Neural progenitor cell (in vitro differentiated cells): ENCODE measurements around the gene RALGAPA2. TPM values are rescaled to one million over a fixed set of nuclear protein-coding genes. Genes with fewer than 3 reads are reported as not detected.

Source experiments
- DNase-seq: peaks from one replicate; pipeline ENCODE4 v3.0.0-alpha.2; 2016; ENCODE audit warnings: low spot score
- H2AFZ ChIP-seq: fragments of 200-600 bp; sonication (generic); replicated peaks from 2 replicates; pipeline ENCODE4 v1.6.1; 2016; ENCODE audit warnings: antibody characterized with exemption
- H3F3A ChIP-seq: fragments of 200-600 bp; sonication (generic); 2 replicates; pipeline ENCODE4 v1.6.1; 2016; ENCODE audit warnings: antibody characterized with exemption, low read depth
- H3K27ac ChIP-seq: fragments of 200-600 bp; sonication (generic); 2 replicates; pipeline ENCODE4 v1.5.1; 2016; ENCODE audit warnings: mild to moderate bottlenecking
- H3K27me3 ChIP-seq: fragments of 200-600 bp; sonication (generic); 2 replicates; pipeline ENCODE4 v1.6.1; 2016; ENCODE audit warnings: mild to moderate bottlenecking, moderate library complexity
- H3K36me3 ChIP-seq: fragments of 200-600 bp; sonication (generic); 2 replicates; pipeline ENCODE4 v1.5.1; 2016
- H3K4me1 ChIP-seq: fragments of 200-600 bp; sonication (generic); 2 replicates; pipeline ENCODE4 v1.6.1; 2016; ENCODE audit warnings: mixed run types
- H3K4me2 ChIP-seq: fragments of 200-600 bp; sonication (generic); 2 replicates; pipeline ENCODE4 v1.6.1; 2016
- H3K4me3 ChIP-seq: fragments of 200-600 bp; sonication (generic); 2 replicates; pipeline ENCODE4 v1.5.1; 2016
- H3K79me2 ChIP-seq: fragments of 200-600 bp; sonication (generic); 2 replicates; pipeline ENCODE4 v1.6.1; 2016; ENCODE audit warnings: low read depth
- H3K9ac ChIP-seq: fragments of 200-600 bp; sonication (generic); 2 replicates; pipeline ENCODE4 v1.6.1; 2016
- H3K9me3 ChIP-seq: fragments of 200-600 bp; sonication (generic); 2 replicates; pipeline ENCODE4 v1.5.1; 2016; ENCODE audit warnings: low read depth
- H4K20me1 ChIP-seq: fragments of 200-600 bp; sonication (generic); 2 replicates; pipeline ENCODE4 v1.6.1; 2016; ENCODE audit warnings: low read depth
- H3K27ac Mint-ChIP-seq: 3 replicates; pipeline ENCODE4 v1.8.0; 2021; ENCODE audit warnings: mixed read lengths
- H3K27me3 Mint-ChIP-seq: 2 replicates; pipeline ENCODE4 v1.8.0; 2022; ENCODE audit warnings: low read depth, mild to moderate bottlenecking, inconsistent platforms, moderate library complexity, mixed read lengths; ENCODE audit not compliant: insufficient read depth
- H3K36me3 Mint-ChIP-seq: 3 replicates; pipeline ENCODE4 v1.8.0; 2021; ENCODE audit warnings: mixed read lengths
- H3K4me1 Mint-ChIP-seq: 3 replicates; pipeline ENCODE4 v1.8.0; 2021; ENCODE audit warnings: mixed read lengths
- H3K4me3 Mint-ChIP-seq: 3 replicates; pipeline ENCODE4 v1.8.0; 2021; ENCODE audit warnings: mild to moderate bottlenecking, moderate library complexity, mixed read lengths
- H3K9me3 Mint-ChIP-seq: 3 replicates; pipeline ENCODE4 v1.8.0; 2020; ENCODE audit warnings: mixed read lengths
- CTCF ChIP-seq: fragments of 200-600 bp; sonication (generic); IDR thresholded peaks from 2 replicates; pipeline ENCODE4 v1.5.1; 2017; ENCODE audit warnings: antibody characterized with exemption, mild to moderate bottlenecking
- EZH2 ChIP-seq: fragments of 200-600 bp; sonication (generic); IDR thresholded peaks from 2 replicates; pipeline ENCODE4 v1.6.1; 2017; ENCODE audit warnings: antibody characterized with exemption, mild to moderate bottlenecking, moderate library complexity
- EZH2phosphoT487 ChIP-seq: fragments of 200-600 bp; sonication (generic); IDR thresholded peaks from 2 replicates; pipeline ENCODE4 v1.6.1; 2017; ENCODE audit warnings: antibody characterized with exemption
- total RNA-seq: library from RNA; depleted of rRNA; stranded (reverse); fragments of >200 nt; gene quantifications from 2 replicates; pipeline ENCODE4 v1.2.3, GENCODE V29; 2015; ENCODE audit warnings: low replicate concordance

RALGAPA2 gene
- total RNA-seq, 1 donor from 2014 or later: 25.9 TPM

- Histone ChIP-seq H3F3A (peaks cover 24% of the 10 kb centered on the region), H3K27ac (no peak overlapping the region), H3K9ac (no peak overlapping the region), H3K4me3 (no peak overlapping the region), H3K36me3 (no peaks in the 10 kb centered on the region), H3K4me1 (peaks cover 60% of the 10 kb centered on the region), H3K4me2 (no peak overlapping the region), H3K27me3 (no peaks in the 10 kb centered on the region), H3K9me3 (no peaks in the 10 kb centered on the region), H3K79me2 (no peaks in the 10 kb centered on the region), H4K20me1 (no peaks in the 10 kb centered on the region), H2AFZ (no peak overlapping the region)
- Mint-ChIP-seq H3K4me1 (peaks cover 70% of the 10 kb centered on the region), H3K27ac (peak overlapping the region; percentile 20), H3K27me3 (peaks cover 4% of the 10 kb centered on the region), H3K9me3 (no peaks in the 10 kb centered on the region), H3K36me3 (peaks cover 14% of the 10 kb centered on the region), H3K4me3 (no peak overlapping the region)
- no peak for DNase-seq
- TF ChIP-seq CTCF (no peak), EZH2phosphoT487 (no peak)
Measured at GRCh38 chr20:20466341-20466879, 246.0 kb downstream of the RALGAPA2 start.

- Histone ChIP-seq H3K4me3 (no peak overlapping the region), H3K27ac (no peak overlapping the region), H2AFZ (no peak overlapping the region), H3K79me2 (no peaks in the 10 kb centered on the region), H3K36me3 (no peaks in the 10 kb centered on the region), H3K27me3 (no peaks in the 10 kb centered on the region), H4K20me1 (no peaks in the 10 kb centered on the region), H3K4me2 (peak overlapping the region; percentile 76), H3F3A (peaks cover 28% of the 10 kb centered on the region), H3K9me3 (no peaks in the 10 kb centered on the region), H3K9ac (no peak overlapping the region), H3K4me1 (peaks cover 60% of the 10 kb centered on the region)
- H3K4me1 Mint-ChIP-seq: peaks cover 78% of the 10 kb centered on the region
- TF ChIP-seq EZH2 (no peak), CTCF (peak; percentile 56)
- H3K27me3 Mint-ChIP-seq: peaks cover 4% of the 10 kb centered on the region
- H3K27ac Mint-ChIP-seq: peak overlapping the region; percentile 97
- H3K36me3 Mint-ChIP-seq: peaks cover 14% of the 10 kb centered on the region
- H3K9me3 Mint-ChIP-seq: no peaks in the 10 kb centered on the region
- H3K4me3 Mint-ChIP-seq: peak overlapping the region; percentile 44
- peak; percentile 57 for DNase-seq
Measured at GRCh38 chr20:20465252-20465651, 247.2 kb downstream of the RALGAPA2 start.

- Mint-ChIP-seq H3K9me3 (no peaks in the 10 kb centered on the region), H3K27me3 (peaks cover 4% of the 10 kb centered on the region), H3K27ac (peak overlapping the region; percentile 97), H3K4me3 (peak overlapping the region; percentile 75), H3K4me1 (peaks cover 76% of the 10 kb centered on the region), H3K36me3 (peaks cover 11% of the 10 kb centered on the region)
- H4K20me1 ChIP-seq: no peaks in the 10 kb centered on the region
- H3K9ac ChIP-seq: no peak overlapping the region
- no peak overlapping the region for H2AFZ ChIP-seq
- H3K4me1 ChIP-seq: peaks cover 55% of the 10 kb centered on the region
- peak; percentile 92 for DNase-seq
- no peaks in the 10 kb centered on the region for H3K27me3 ChIP-seq
- peak overlapping the region; percentile 36 for H3K4me3 ChIP-seq
- H3K4me2 ChIP-seq: peak overlapping the region; percentile 76
- H3K36me3 ChIP-seq: no peaks in the 10 kb centered on the region
- no peaks in the 10 kb centered on the region for H3K79me2 ChIP-seq
- peak overlapping the region; percentile 87 for H3K27ac ChIP-seq
- TF ChIP-seq EZH2 (no peak), CTCF (no peak), EZH2phosphoT487 (no peak)
- H3F3A ChIP-seq: peaks cover 28% of the 10 kb centered on the region
- no peaks in the 10 kb centered on the region for H3K9me3 ChIP-seq
Measured at GRCh38 chr20:20463933-20464374, 248.5 kb downstream of the RALGAPA2 start.
